D341Med (cell line): ENCODE data around the gene MYL6.
"Not testable (repeated sequence)": the region's sequence is repeated elsewhere in the genome, so short reads cannot be mapped to it uniquely, and the experiment has no call there.

Experiments
- DNase-seq: peaks from one replicate; pipeline ENCODE4 v3.0.0; 2012; ENCODE audit warnings: low spot score

The MYL6 gene

DNA sequence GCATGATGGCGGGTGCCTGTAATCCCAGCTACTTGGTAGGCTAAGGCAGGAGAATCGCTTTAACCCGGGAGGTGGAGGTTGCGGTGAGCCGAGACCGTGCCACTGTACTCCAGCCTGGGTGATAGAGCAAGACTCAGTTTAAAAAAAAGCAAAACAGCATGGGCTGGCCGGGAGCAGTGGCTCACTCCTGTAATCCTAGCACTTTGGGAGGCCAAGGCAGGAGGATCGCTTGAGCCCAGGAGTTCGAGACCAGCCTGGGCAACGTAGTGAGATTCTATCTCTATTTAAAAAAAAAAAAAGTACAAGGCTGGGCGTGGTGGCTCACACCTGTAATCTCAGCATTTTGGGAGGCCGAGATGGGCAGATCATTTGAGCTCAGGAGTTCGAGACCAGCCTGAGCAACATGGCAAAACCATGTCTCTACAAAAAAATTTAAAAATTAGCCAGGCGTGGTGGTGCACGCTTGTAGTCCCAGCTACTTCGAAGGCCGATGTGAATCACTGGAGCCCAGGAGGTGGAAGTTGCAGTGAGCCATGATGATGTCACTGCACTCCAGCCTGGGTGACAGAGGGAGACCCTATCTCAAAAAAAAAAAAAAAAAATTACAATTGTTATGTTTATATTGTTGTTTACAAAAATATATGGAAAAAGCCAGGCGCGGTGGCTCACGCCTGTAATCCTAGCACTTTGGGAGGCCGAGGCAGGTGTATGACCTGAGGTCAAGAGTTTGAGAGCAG is 1.5 kb upstream of the MYL6 start:
- DNase-seq = not testable (repeated sequence)

- peak; percentile 71 for DNase-seq
Observed at GRCh38 chr12:56157201-56158028, 744 bp upstream of the MYL6 start.

GRCh38 chr12:56158926-56159461 is 835 bp downstream of the MYL6 start:
- DNase-seq = peak; percentile 58

DNA sequence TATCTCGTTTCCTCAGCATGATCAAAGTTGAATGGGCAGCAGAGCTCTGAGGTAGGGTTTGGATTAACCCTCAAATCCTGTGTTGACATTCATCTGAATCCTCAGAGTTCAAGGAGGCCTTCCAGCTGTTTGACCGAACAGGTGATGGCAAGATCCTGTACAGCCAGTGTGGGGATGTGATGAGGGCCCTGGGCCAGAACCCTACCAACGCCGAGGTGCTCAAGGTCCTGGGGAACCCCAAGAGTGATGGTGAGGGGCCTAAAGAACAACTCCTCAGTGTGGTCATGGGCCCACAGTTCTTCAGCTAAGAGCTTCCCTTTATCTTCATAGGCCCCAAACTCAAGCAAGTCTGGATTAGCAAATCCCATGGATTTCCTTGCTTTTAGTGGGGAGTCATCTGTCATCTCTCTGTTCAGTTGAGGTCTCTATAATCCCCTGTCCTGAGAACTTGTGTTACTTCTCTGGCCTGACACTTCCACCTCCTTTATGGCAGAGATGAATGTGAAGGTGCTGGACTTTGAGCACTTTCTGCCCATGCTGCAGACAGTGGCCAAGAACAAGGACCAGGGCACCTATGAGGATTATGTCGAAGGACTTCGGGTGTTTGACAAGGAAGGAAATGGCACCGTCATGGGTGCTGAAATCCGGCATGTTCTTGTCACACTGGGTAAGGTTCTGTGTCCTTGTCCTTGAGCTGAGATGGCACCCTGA is 1.5 kb downstream of the MYL6 start:
- DNase-seq = no peak

GRCh38 chr12:56160193-56160763 is 2.1 kb downstream of the MYL6 start:
- no peak for DNase-seq

DNA sequence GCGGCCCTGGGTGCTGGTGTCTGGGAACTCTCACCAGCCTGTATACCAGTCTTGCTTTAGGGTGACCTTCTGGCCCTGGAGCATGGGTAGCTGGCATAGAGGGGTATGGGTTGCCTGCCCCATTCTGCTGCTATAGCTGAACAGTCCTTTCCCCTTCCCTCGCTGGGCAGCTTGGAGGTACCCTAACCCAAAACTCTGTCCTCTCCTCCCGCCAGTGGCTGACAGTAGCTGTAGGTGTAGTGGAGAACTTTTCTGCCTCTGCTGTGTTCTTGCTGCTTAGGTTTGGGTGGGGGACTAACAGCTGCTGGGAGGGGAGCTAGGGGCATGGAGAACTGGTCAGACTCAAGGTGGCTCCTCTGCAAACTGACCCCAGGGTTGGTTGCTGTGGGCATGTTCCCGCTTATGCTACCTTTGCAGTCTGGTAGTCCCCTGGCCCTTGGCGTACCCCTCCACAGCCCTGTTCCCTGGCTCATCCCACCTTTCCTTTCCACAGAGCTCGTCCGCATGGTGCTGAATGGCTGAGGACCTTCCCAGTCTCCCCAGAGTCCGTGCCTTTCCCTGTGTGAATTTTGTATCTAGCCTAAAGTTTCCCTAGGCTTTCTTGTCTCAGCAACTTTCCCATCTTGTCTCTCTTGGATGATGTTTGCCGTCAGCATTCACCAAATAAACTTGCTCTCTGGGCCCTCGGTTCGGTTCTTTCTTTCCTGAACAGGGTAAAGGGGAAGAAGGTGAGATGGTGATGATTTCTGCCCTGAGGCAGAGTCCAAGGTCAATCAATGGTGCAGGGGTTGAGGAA is 2.9 kb downstream of the MYL6 start:
- DNase-seq = no peak

DNA sequence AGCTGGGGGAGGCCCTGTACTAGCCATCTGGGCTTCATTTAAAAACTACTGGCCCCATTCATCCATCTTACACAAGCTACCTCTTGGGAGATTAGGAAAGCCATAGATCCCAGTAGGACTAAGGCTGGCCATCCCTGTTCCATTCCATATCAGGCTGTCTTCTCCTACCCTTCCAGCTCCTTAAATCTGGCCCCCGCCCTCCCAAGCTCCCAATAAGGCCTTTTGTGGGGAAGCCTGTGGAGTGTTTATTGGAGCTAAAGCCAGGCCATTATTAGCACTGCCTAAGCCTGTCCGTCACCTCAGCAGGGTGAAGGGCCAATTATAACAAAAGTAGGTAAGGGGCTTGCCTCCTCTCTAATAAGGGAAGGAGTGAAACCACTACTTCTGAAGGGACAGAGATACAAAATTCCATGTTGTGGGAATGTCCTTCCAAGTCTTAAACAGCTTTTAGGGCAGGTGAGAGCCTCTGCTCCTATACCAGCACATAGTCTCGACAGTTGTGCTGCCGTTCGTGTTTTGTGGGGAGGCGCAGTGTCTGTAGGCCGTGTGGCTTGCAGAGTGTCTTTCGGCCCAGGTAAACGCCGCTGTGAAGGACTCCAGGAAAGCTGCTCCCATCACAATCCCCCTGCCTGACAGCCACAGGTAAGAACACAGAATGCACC is 3.7 kb downstream of the MYL6 start:
- no peak for DNase-seq

DNA sequence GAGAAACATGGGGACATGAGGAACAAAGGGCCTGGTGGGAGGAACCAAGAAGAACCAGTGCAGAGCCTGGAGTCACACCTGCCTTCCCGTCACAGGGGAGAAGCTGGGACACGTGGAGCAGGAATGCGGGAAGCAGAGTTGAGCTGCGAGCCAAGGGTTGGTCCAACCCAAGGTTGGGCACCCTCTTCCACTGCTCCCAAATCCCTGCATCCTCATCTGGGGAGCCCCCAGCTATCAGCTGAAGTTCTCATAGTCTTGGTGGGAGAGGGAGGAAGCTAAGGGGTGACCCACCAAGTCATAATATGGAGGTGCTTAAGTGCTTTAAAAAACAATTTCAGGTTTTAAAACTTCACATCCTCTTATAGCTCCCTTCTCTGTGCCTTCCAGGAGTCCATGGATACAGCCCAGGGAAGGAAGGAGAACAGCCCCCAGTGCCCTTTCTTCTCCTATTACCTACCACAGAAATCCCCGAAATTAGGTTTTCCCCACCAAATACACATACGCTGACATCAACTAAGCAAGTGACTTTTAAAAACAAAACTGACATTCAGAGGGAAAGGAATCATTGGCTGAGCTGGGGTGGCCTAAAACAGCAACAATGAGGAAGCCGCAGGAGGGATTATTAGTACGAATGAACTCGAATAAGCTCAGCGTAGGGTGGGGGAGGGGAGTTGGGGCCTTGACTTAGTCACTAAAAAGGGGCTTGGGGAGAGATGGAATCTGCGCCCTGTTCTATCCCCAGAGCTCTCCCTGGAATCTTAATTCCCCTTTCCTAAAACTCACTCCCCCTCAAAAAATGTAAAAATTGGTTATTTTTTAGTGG is 4.5 kb downstream of the MYL6 start:
- no peak for DNase-seq

DNA sequence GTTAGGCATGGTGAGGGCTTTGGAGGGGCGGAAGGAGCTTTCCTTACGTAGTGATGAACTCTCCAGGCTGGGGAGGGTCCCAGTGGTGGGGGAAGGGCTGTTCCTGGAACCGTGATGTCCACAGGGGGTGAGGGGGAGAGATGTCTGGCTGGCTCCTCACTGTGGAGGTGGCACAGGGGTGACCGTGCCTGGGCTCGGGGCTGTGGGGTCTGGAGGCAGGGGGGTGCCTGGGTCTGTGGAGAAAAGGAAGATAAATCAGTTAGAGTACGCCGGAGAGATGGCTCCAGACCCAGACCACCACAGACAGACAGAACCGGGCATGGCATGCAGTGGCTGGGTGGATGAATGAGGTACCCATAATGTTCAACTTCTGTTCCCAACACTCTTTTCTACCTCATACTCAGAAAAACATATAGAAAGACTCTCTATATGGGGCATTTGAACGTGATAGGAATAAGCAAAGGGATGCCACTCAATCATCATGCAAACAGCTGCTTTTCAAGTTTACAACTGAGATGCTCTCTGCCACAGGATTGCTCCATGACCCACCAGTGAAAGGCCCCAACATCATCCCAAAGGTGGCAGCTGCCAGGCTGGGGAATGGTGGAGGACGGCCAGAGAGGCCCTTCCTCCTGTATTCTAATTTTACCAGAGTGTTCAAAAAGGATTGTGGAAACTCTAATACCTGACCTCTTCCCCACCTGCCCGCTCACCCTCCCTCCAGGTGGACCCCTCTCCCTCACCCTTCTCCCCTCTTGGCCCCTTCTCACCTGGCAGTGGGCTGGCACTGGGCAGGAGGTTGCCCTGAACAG is 5.6 kb downstream of the MYL6 start:
- no peak for DNase-seq

- DNase-seq = no peak
Observed at GRCh38 chr12:56164345-56164729, 6.2 kb downstream of the MYL6 start.

DNA sequence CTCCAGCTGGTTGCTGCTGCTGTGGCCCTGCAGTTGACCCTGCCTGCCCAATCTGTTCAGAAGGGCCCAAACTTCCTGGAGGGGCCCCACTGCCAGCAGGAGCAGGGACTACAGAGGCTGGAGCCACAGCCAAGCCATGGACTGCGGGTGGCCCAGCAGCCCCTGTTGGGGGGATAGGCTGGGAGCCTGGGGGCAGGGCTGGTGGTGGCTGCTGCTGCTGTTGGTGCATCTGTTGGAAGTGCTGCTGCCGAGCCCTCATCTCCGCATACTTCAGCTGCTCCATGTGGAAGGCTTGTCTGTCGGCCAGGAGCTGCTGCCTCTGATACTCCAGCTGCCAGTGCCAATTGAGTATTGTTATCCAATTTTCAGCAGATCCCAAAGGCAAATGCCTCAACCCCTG is 7.2 kb downstream of the MYL6 start:
- DNase-seq = no peak

GRCh38 chr12:56169229-56169759 is 11.1 kb downstream of the MYL6 start:
- no peak for DNase-seq

GRCh38 chr12:56172839-56173238 is 14.7 kb downstream of the MYL6 start:
- DNase-seq = no peak

DNA sequence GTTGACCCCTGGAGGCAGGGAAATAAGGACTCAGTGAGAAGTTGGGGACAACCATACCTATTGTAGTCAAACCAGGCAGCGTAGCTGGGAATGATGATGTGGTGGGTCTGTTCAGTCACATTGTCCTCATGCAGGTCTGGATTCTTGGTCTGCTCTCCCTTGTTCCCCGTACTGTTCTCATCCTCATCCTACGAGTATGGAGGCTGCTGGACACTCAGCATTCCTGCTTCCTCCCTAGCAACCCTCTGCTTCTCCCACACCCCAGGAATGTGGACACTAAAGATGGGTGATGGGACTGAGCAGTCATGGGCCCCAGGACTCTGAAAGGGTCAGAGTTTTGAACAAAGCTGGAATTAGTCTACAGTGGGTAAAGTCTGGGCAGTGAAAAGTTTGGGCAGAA is 20.2 kb downstream of the MYL6 start:
- DNase-seq = no peak

DNA sequence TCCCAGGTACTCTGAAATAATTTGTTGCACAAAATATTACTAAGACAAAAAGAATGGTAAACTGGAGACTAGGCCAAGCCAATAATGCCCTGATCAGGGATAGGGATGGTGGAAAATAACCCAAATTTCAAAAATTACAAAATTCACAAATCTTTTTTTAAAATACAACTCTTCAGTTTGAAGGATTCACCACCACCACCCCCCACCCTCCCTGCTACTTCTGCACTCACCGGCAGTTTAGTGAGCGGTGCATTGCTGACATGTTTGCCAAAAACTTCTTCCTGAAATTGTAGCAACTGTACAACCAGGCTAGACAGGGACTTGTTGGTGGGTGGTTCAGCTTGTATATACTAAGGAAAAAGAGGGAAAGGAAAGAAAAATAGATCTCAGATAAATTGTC is 28.8 kb downstream of the MYL6 start:
- DNase-seq = no peak

- DNase-seq = no peak
Observed at GRCh38 chr12:56188131-56188777, 30.1 kb downstream of the MYL6 start.

GRCh38 chr12:56188778-56189098 is 30.6 kb downstream of the MYL6 start:
- no peak for DNase-seq

- DNase-seq = peak; percentile 97
Observed at GRCh38 chr12:56189099-56189917, 31.1 kb downstream of the MYL6 start, which contains the start of gene SMARCC2. TSS of gene SMARCC2 (minus strand) at chr12:56189483. CDS start at chr12:56189461, 22 bp downstream.
